Measurements from ENCODE around the gene IFT88. TPM values are rescaled to one million over a fixed set of nuclear protein-coding genes. Genes with fewer than 3 reads are reported as not detected.

IFT88 gene
- total RNA-seq, 4 donors from 2014 or later = 7.9 to 47.5 (median 27.6) TPM

GRCh38 chr13:20704459-20705069 lies 137.6 kb downstream of the IFT88 start:
- Histone ChIP-seq H3K36me3 (no peaks in the 10 kb centered on the region), H3K27ac (peak overlapping the region in 1 of 2 donors; percentile 63), H3K9me3 (no peaks in the 10 kb centered on the region), H3K4me3 (peak overlapping the region; percentile 25 to 62), H3K4me1 (no peaks in the 10 kb centered on the region), H3K27me3 (no peaks in the 10 kb centered on the region)
- no peak for DNase-seq
- intact Hi-C loops (cut with DNase I; ENCODE audit: low total_unique reads) = no loop called here
- TF ChIP-seq CTCF (IDR thresholded peaks at IDR 0.05) = no peak
- TF ChIP-seq POLR2A (IDR thresholded peaks at IDR 0.05) = no peak

GRCh38 chr13:20706661-20707060 lies 139.7 kb downstream of the IFT88 start:
- H3K4me1 ChIP-seq = no peaks in the 10 kb centered on the region
- no peak overlapping the region for H3K4me3 ChIP-seq
- H3K27me3 ChIP-seq = no peaks in the 10 kb centered on the region
- no peak for TF ChIP-seq POLR2A (IDR thresholded peaks at IDR 0.05)
- intact Hi-C loops (cut with DNase I; ENCODE audit: low total_unique reads) = no loop called here
- no peaks in the 10 kb centered on the region for H3K9me3 ChIP-seq
- H3K27ac ChIP-seq = no peak overlapping the region
- no peak for DNase-seq
- no peaks in the 10 kb centered on the region for H3K36me3 ChIP-seq

- no peaks in the 10 kb centered on the region for H3K27me3 ChIP-seq
- H3K27ac ChIP-seq = no peak overlapping the region
- no peaks in the 10 kb centered on the region for H3K36me3 ChIP-seq
- intact Hi-C loops (cut with DNase I; ENCODE audit: low total_unique reads) = no loop called here
- TF ChIP-seq CTCF (IDR thresholded peaks at IDR 0.05) = no peak
- TF ChIP-seq POLR2A (IDR thresholded peaks at IDR 0.05) = no peak
- no peaks in the 10 kb centered on the region for H3K9me3 ChIP-seq
- DNase-seq = no peak
- no peaks in the 10 kb centered on the region for H3K4me1 ChIP-seq
- no peak overlapping the region for H3K4me3 ChIP-seq
These were observed 141.3 kb downstream of the IFT88 start for GRCh38 chr13:20708216-20708615.

GRCh38 chr13:20709369-20709768 lies 142.4 kb downstream of the IFT88 start:
- Histone ChIP-seq H3K27ac (no peak overlapping the region), H3K4me1 (no peaks in the 10 kb centered on the region), H3K27me3 (no peaks in the 10 kb centered on the region), H3K9me3 (no peaks in the 10 kb centered on the region), H3K36me3 (no peaks in the 10 kb centered on the region), H3K4me3 (no peak overlapping the region)
- intact Hi-C loops (cut with DNase I; ENCODE audit: low total_unique reads) = no loop called here
- DNase-seq = no peak
- TF ChIP-seq CTCF (IDR thresholded peaks at IDR 0.05) (no peak), POLR2A (IDR thresholded peaks at IDR 0.05) (no peak)

GRCh38 chr13:20709782-20710181 lies 142.8 kb downstream of the IFT88 start:
- no peaks in the 10 kb centered on the region for H3K9me3 ChIP-seq
- no peaks in the 10 kb centered on the region for H3K36me3 ChIP-seq
- H3K27ac ChIP-seq = no peak overlapping the region
- H3K4me3 ChIP-seq = no peak overlapping the region
- TF ChIP-seq POLR2A (IDR thresholded peaks at IDR 0.05) = no peak
- TF ChIP-seq CTCF (IDR thresholded peaks at IDR 0.05) = no peak
- DNase-seq = no peak
- H3K27me3 ChIP-seq = no peaks in the 10 kb centered on the region
- intact Hi-C loops (cut with DNase I; ENCODE audit: low total_unique reads) = loop anchor here (5.0 kb wide), 1 partner anchor 118 kb away; no protein-coding TSS in a partner anchor
- H3K4me1 ChIP-seq = no peaks in the 10 kb centered on the region

Data from uterus (tissue), 4 donors.